Islet of Langerhans (tissue), 1 donor: Measurements from ENCODE around the gene BCAR3.

Experiments used
- FAIRE-seq: peaks from one replicate; lab custom pipeline; 2011; peaks lifted over from hg19 to GRCh38; lab: Jason Lieb, UNC

Gene BCAR3

GRCh38 chr1:93614986-93615581 lies 66.6 kb downstream of the BCAR3 start:
- FAIRE-seq = no peak

- FAIRE-seq = no peak
Observed at GRCh38 chr1:93614541-93614940, 67.1 kb downstream of the BCAR3 start.

GRCh38 chr1:93613898-93614297 lies 67.7 kb downstream of the BCAR3 start:
- no peak for FAIRE-seq

GRCh38 chr1:93612510-93612909 lies 69.1 kb downstream of the BCAR3 start:
- no peak for FAIRE-seq

GRCh38 chr1:93611668-93612067 lies 70.0 kb downstream of the BCAR3 start:
- no peak for FAIRE-seq

GRCh38 chr1:93609536-93609935 lies 72.1 kb downstream of the BCAR3 start:
- FAIRE-seq = no peak

GRCh38 chr1:93608187-93609109 lies 73.2 kb downstream of the BCAR3 start:
- no peak for FAIRE-seq

- no peak for FAIRE-seq
Observed at GRCh38 chr1:93607814-93608186, 73.8 kb downstream of the BCAR3 start.

- no peak for FAIRE-seq
Observed at GRCh38 chr1:93605812-93606512, 75.7 kb downstream of the BCAR3 start.

- FAIRE-seq = no peak
Observed at GRCh38 chr1:93605026-93605568, 76.5 kb downstream of the BCAR3 start.

- FAIRE-seq = no peak
Observed at GRCh38 chr1:93604411-93604810, 77.2 kb downstream of the BCAR3 start.

GRCh38 chr1:93603601-93604000 lies 78.0 kb downstream of the BCAR3 start:
- FAIRE-seq = no peak

GRCh38 chr1:93603106-93603505 lies 78.5 kb downstream of the BCAR3 start:
- no peak for FAIRE-seq

- no peak for FAIRE-seq
Observed at GRCh38 chr1:93602101-93602500, 79.5 kb downstream of the BCAR3 start.

- FAIRE-seq = no peak
Observed at GRCh38 chr1:93601686-93602085, 80.0 kb downstream of the BCAR3 start.

GRCh38 chr1:93600663-93601062 lies 81.0 kb downstream of the BCAR3 start:
- FAIRE-seq = no peak

GRCh38 chr1:93599479-93599878 lies 82.2 kb downstream of the BCAR3 start:
- no peak for FAIRE-seq

- no peak for FAIRE-seq
Observed at GRCh38 chr1:93598861-93599439, 82.7 kb downstream of the BCAR3 start.

- no peak for FAIRE-seq
Observed at GRCh38 chr1:93598396-93598795, 83.2 kb downstream of the BCAR3 start.

- FAIRE-seq = no peak
Observed at GRCh38 chr1:93597709-93598108, 83.9 kb downstream of the BCAR3 start.

GRCh38 chr1:93596329-93597089 lies 85.1 kb downstream of the BCAR3 start:
- FAIRE-seq = no peak

- FAIRE-seq = no peak
Observed at GRCh38 chr1:93595743-93596142, 85.9 kb downstream of the BCAR3 start.
